GM18498 (cell line): ENCODE results near the gene ODF2.
"Not testable (repeated sequence)": the region's sequence is repeated elsewhere in the genome, so short reads cannot be mapped to it uniquely, and the experiment has no call there.

Experiments
- ATAC-seq: cut with Tn5 transposase; IDR thresholded peaks from one replicate; pipeline ENCODE4 v1.9.1; 2021; ENCODE audit warnings: mild to moderate bottlenecking, moderate library complexity; ENCODE audit not compliant: unreplicated experiment

ODF2 gene

DNA sequence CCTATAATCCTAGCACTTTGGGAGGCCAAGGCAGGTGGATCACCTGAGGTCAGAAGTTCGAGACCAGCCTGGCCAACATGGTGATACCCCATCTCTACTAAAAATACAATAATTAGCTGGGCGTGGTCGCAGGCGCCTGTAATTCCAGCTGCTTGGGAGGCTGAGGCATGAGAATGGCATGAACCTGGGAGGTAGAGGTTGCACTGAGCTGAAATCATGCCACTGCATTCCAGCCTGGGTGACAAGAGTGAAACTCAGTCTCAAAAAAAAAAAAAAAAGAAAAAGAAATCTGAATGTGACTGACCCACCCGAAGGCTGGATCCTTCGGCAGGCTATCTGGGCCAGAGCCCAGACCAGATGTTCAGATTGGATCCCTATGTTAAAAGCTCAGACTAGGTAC, 32.5 kb upstream of the ODF2 start:
- ATAC-seq = not testable (repeated sequence)

- ATAC-seq = no peak
Observed at GRCh38 chr9:128424268-128424780, 31.5 kb upstream of the ODF2 start.

GRCh38 chr9:128428644-128429512, 26.9 kb upstream of the ODF2 start:
- ATAC-seq = no peak

GRCh38 chr9:128429513-128430086, 26.2 kb upstream of the ODF2 start:
- ATAC-seq = no peak

GRCh38 chr9:128431207-128431606, 24.6 kb upstream of the ODF2 start:
- no peak for ATAC-seq

- ATAC-seq = no peak
Observed at GRCh38 chr9:128434340-128434739, 21.5 kb upstream of the ODF2 start.

DNA sequence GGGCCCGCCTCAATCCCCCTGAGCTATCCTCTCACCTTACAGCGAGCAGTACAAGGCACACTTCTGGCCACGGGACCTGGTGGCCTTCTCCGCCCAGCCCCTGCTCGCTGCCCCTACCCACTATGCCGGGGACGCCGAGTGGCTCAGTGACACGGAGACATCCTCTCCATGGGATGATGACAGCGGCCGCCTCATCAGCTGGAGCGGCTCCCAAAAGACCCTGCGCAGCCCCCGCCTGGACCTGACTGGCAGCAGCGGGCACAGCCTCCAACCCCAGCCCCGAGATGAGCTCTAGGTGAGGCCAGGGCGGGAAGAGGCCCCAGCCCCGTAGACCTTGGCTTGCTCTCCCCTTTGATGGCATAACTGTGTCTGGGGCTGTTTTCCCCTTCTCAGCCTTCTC, 20.2 kb upstream of the ODF2 start:
- ATAC-seq = no peak

DNA sequence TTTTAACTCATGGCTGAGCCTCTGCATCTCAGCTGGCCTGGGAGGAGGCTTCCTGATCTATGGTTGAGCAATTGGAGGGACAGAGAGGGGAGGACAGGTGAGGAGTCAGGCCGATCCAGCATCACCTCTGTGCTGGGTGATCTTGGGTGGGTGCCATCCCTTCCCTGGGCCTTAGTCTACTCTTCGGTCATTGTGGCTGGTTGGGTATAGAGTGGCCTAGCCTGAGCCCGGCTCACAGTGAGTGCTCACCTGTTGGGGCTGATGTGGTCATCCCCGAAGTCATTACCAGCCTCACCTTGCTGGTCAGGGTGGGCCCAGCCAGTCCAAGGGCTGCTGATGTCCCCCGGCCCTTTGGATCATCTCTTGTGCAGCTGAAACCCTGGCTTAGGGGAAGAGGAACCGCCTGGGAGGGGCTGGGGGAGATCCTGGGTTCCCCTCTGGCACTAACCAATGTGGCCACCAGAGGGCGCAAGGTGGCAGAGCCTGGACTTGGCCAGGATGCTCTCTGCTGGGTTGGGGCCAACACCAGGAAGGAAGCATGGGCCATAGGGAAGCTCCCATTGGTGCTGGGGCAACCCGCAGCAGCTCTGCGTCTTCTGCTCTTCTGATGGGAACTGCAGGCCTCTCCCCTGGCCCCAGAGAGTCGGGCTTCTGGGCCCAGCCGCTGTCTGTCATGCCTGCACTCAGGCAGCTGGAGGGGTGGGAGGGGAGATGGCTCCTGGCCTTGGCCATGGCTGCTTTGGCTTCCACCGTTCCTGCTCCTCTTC, 17.3 kb upstream of the ODF2 start:
- no peak for ATAC-seq

DNA sequence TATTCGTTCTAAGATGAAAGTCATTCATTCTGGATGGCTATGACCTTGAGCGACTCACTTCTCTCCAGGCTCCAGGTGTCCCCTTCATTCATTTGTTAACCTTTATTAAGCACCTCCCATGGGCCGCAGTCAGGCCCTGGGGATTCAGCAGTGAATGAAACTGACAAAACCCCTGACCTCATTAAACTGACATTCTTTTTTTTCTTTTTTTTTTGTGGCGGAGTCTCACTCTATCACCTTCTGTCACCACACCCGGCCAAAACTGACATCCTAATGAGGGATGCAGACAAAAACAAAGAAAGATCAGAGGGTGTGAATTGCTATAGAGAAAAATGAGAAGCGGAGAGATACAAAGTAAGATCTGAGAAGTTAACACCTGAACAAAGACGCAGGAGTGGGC, 16.5 kb upstream of the ODF2 start:
- ATAC-seq = no peak

DNA sequence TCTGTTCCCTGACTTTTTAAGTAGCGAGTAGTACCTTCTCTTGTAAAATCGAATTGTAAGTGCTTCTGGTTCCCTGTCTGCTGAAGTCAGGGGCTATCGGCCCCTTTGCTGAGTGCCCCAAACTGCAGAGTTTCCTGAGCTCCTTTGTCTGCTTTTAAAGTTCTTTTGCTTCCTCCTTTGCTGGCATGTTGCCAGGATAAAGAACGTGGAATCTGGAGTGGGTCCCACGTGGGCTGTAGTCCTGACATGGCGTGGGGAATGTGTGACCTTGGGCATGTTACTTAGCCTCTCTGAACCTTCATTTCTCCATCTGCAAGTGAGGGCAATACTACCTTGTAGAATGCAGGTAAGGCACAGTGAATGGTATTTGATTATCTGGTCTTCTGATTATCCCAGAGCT, 13.7 kb upstream of the ODF2 start:
- no peak for ATAC-seq

DNA sequence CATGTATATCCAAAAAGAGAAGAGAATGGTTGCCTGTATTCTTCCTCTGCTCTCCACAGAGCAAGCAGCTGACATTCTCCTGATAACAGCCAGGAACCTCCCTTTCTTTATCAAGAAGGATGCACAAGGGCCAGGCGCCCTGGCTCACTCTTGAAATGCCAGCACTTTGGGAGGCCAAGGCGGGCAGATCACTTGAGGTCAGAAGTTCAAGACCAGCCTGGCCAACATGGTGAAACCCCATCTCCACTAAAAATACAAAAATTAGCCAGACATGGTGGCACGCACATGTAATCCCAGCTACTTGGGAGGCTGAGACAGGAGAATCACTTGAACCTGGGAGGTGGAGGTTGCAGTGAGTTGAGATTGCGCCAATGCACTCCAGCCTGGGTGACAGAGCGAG, 9.3 kb upstream of the ODF2 start:
- ATAC-seq = not testable (repeated sequence)

- ATAC-seq = no peak
Observed at GRCh38 chr9:128448746-128449145, 7.1 kb upstream of the ODF2 start.

- no peak for ATAC-seq
Observed at GRCh38 chr9:128454991-128455390, 815 bp upstream of the ODF2 start.

- peak; percentile 51 for ATAC-seq
Observed at GRCh38 chr9:128456613-128457061, 831 bp downstream of the ODF2 start.

GRCh38 chr9:128457207-128457606, 1.4 kb downstream of the ODF2 start:
- no peak for ATAC-seq

- ATAC-seq = no peak
Observed at GRCh38 chr9:128459011-128459410, 3.2 kb downstream of the ODF2 start.

DNA sequence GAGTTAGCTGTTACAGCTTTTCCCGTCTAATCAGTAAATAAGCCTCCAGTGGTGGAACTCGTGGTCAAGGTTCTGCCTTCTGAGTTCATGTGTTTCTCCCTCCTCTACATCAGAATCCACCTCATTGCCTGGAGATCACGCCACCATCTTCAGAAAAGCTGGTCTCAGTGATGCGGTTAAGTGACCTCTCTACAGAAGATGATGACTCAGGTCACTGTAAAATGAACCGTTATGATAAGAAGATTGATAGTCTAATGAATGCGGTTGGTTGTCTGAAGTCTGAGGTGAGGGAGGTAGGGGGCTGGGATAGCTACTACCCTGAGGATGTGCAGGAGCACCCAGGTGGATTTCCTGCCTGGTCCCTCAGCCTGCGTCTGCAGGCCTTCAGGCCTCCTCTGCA, 13.3 kb downstream of the ODF2 start:
- no peak for ATAC-seq

DNA sequence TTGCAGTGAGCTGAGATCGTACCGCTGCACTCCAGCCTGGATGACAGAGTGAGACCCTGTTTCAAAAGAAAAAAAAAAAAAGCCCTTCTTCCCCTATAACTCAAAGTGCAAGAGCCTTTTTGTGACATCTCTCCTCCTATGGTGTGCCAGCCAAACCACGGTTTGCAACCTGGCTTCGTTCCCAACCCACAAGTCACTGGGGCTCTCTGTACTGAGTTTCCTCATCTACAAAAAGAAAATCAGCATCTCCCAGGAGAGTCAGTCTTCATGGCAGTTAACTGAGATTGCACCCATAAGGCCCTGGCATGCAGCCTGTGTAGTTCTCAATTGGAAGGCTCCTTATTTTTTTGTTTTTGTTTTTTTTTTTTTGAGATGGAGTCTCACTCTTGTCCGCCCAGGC, 14.8 kb downstream of the ODF2 start:
- no peak for ATAC-seq

DNA sequence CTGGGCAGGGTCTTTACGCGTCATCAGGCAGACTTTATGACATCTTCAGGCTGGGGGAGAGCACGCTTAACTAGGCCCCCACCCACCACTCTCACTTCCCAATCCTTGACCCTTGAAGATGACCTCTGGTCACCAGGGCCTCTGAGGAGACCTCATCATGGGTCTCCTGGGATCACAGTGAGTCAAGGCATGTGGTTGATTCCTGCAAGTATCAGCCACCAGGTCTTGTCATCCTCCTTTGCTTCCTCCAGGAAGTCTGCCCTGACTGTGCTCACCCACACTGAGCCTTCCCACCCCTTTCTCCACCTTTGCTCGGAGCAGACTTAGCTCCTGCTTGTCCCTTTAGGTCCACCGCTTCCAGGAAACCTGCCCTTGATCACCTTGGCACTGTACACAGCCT, 17.3 kb downstream of the ODF2 start:
- no peak for ATAC-seq

DNA sequence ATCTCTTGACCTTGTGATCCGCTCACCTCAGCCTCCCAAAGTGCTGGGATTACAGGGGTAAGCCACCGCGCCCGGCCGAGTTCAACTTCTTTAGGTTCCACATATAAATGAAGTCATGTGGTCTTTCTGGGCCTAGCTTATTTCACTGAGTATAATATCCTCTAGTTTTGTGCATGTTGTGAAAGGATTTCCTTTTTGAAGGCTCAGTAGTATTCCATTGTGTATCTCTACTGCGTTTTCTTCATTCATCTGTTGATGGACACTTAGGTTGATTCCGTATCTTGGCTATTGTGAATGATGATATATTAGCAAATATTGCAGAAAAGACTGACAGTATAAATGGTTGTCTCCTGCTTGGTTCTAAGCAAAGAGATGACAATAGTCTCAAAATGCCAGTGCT, 20.1 kb downstream of the ODF2 start:
- ATAC-seq = no peak

- no peak for ATAC-seq
Observed at GRCh38 chr9:128479262-128479661, 23.5 kb downstream of the ODF2 start.

DNA sequence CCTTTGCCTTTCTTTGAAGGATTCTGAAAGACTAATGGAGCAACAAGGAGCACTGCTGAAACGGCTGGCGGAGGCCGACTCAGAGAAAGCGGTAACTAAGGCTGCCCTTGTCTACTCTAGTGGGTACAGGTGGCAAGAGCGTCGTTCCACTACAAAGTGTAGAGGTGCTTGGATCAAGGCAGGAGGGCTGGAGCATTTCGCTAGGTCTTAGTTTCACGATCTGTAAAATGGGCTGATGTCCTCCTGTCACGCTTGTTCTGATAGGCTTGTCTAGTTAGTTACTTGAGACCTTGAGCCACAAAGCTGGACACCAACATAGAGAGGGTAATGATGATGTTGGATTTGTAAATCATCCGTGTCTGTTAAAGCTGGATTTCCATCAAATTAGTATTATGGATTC, 25.8 kb downstream of the ODF2 start:
- ATAC-seq = no peak
